H9 (cell line): ENCODE measurements around the gene CAVIN2. TPM values are rescaled to one million over a fixed set of nuclear protein-coding genes. Genes with fewer than 3 reads are reported as not detected.

Experiments
- DNase-seq: peaks from one replicate; pipeline ENCODE4 v3.0.0-alpha.2; 2017
- H2AFZ ChIP-seq: one replicate; pipeline ENCODE4 v1.6.1; 2013; ENCODE audit warnings: mild to moderate bottlenecking, low read length, control low read depth, moderate library complexity
- H2AK5ac ChIP-seq: 2 replicates; pipeline ENCODE4 v1.6.1; 2013; ENCODE audit warnings: low read length, control low read depth, mixed read lengths; ENCODE audit not compliant: insufficient read length
- H2BK120ac ChIP-seq: one replicate; pipeline ENCODE4 v1.6.1; 2013; ENCODE audit warnings: low read depth, mild to moderate bottlenecking, low read length, control low read depth, inconsistent platforms; ENCODE audit not compliant: poor library complexity, severe bottlenecking
- H2BK12ac ChIP-seq: 2 replicates; pipeline ENCODE4 v1.6.1; 2013; ENCODE audit warnings: low read length, control low read depth, mixed read lengths, low read depth; ENCODE audit not compliant: insufficient read length
- H2BK15ac ChIP-seq: 2 replicates; pipeline ENCODE4 v1.6.1; 2013; ENCODE audit warnings: low read depth, low read length, control low read depth
- H2BK20ac ChIP-seq: one replicate; pipeline ENCODE4 v1.6.1; 2013; ENCODE audit warnings: low read depth, mild to moderate bottlenecking, low read length, control low read depth, inconsistent platforms; ENCODE audit not compliant: poor library complexity, severe bottlenecking
- H2BK5ac ChIP-seq: 2 replicates; pipeline ENCODE4 v1.6.1; 2013; ENCODE audit warnings: low read length, control low read depth, mixed read lengths; ENCODE audit not compliant: insufficient read length
- H3K14ac ChIP-seq: 2 replicates; pipeline ENCODE4 v1.6.1; 2013; ENCODE audit warnings: low read length, control low read depth; ENCODE audit not compliant: insufficient read depth
- H3K18ac ChIP-seq: 2 replicates; pipeline ENCODE4 v1.6.1; 2013; ENCODE audit warnings: low read depth, mild to moderate bottlenecking, mixed read lengths, low read length, control low read depth; ENCODE audit not compliant: insufficient read length
- H3K23ac ChIP-seq: 2 replicates; pipeline ENCODE4 v1.6.1; 2013; ENCODE audit warnings: low read length, control low read depth, mixed read lengths, low read depth; ENCODE audit not compliant: insufficient read length
- H3K23me2 ChIP-seq: 2 replicates; pipeline ENCODE4 v1.6.1; 2013; ENCODE audit warnings: low read depth, mild to moderate bottlenecking, mixed read lengths, low read length, control low read depth; ENCODE audit not compliant: insufficient read length, poor library complexity, severe bottlenecking
- H3K27ac ChIP-seq: 2 replicates; pipeline ENCODE4 v1.5.1; 2013; ENCODE audit warnings: low read length, control low read depth, mixed read lengths, low read depth; ENCODE audit not compliant: insufficient read length
- H3K27me3 ChIP-seq: 2 replicates; pipeline ENCODE4 v1.6.1; 2013; ENCODE audit warnings: low read length, control low read depth, inconsistent platforms; ENCODE audit not compliant: insufficient read depth
- H3K4ac ChIP-seq: 2 replicates; pipeline ENCODE4 v1.6.1; 2013; ENCODE audit warnings: low read depth, mild to moderate bottlenecking, control low read depth, inconsistent platforms, low read length, moderate library complexity
- H3K4me1 ChIP-seq: 2 replicates; pipeline ENCODE4 v1.6.1; 2013; ENCODE audit warnings: low read length, control low read depth, inconsistent platforms; ENCODE audit not compliant: insufficient read depth
- H3K4me2 ChIP-seq: 2 replicates; pipeline ENCODE4 v1.6.1; 2013; ENCODE audit warnings: low read length, control low read depth, mixed read lengths; ENCODE audit not compliant: insufficient read length, insufficient read depth
- H3K56ac ChIP-seq: 2 replicates; pipeline ENCODE4 v1.6.1; 2013; ENCODE audit warnings: low read depth, mild to moderate bottlenecking, mixed read lengths, low read length, control low read depth; ENCODE audit not compliant: insufficient read length
- H3K79me1 ChIP-seq: 2 replicates; pipeline ENCODE4 v1.6.1; 2013; ENCODE audit warnings: low read depth, mild to moderate bottlenecking, moderate library complexity, low read length, control low read depth, inconsistent platforms; ENCODE audit not compliant: insufficient read depth, poor library complexity, severe bottlenecking
- H3K79me2 ChIP-seq: 2 replicates; pipeline ENCODE4 v1.6.1; 2013; ENCODE audit warnings: low read length, control low read depth, inconsistent platforms; ENCODE audit not compliant: insufficient read depth
- H3K9ac ChIP-seq: 2 replicates; pipeline ENCODE4 v1.6.1; 2013; ENCODE audit warnings: low read length, control low read depth, mixed read lengths; ENCODE audit not compliant: insufficient read length; ENCODE audit errors: extremely low read depth
- H3K9me3 ChIP-seq: one replicate; pipeline ENCODE4 v1.6.1; 2013; ENCODE audit warnings: low read depth, low read length, inconsistent platforms; ENCODE audit not compliant: control insufficient read depth
- H3T11ph ChIP-seq: one replicate; pipeline ENCODE4 v1.6.1; 2013; ENCODE audit warnings: mild to moderate bottlenecking, low read length, control low read depth, inconsistent platforms
- H4K20me1 ChIP-seq: one replicate; pipeline ENCODE4 v1.6.1; 2013; ENCODE audit not compliant: control insufficient read depth, insufficient read length, insufficient read depth
- H4K5ac ChIP-seq: 2 replicates; pipeline ENCODE4 v1.6.1; 2013; ENCODE audit warnings: low read depth, mild to moderate bottlenecking, mixed read lengths, low read length, control low read depth; ENCODE audit not compliant: insufficient read length
- H4K8ac ChIP-seq: replicated peaks from 2 replicates; pipeline ENCODE4 v1.6.1; 2013; ENCODE audit warnings: low read length, control low read depth, mixed read lengths, low read depth; ENCODE audit not compliant: insufficient read length
- H4K91ac ChIP-seq: 2 replicates; pipeline ENCODE4 v1.6.1; 2013; ENCODE audit warnings: low read depth, mild to moderate bottlenecking, moderate library complexity, mixed read lengths, low read length, control low read depth; ENCODE audit not compliant: insufficient read length
- H3K27ac Mint-ChIP-seq, 3 experiments: 2 replicates in 2 of 3; 3 replicates in 1 of 3; pipeline ENCODE4 v1.8.0; 2020 to 2021; ENCODE audit warnings: mixed read lengths in 3 of 3, mild to moderate bottlenecking in 1 of 3, moderate library complexity in 1 of 3
- H3K27me3 Mint-ChIP-seq: 2 replicates; pipeline ENCODE4 v1.8.0; 2021; ENCODE audit warnings: low read depth, mild to moderate bottlenecking, moderate library complexity, mixed read lengths
- H3K36me3 Mint-ChIP-seq, 3 experiments: 2 replicates in 2 of 3; 3 replicates in 1 of 3; pipeline ENCODE4 v1.8.0; 2020 to 2021; ENCODE audit warnings: low read depth in 3 of 3, mixed read lengths in 3 of 3; ENCODE audit not compliant: insufficient read depth in 1 of 3
- H3K4me1 Mint-ChIP-seq, 2 experiments: 2 replicates each; pipeline ENCODE4 v1.8.0; 2020; ENCODE audit warnings: mixed read lengths in 2 of 2
- H3K4me3 Mint-ChIP-seq, 2 experiments: 2 replicates in 1 of 2; 3 replicates in 1 of 2; pipeline ENCODE4 v1.8.0; 2020 to 2021; ENCODE audit warnings: mild to moderate bottlenecking in 2 of 2, mixed read lengths in 2 of 2, moderate library complexity in 1 of 2
- H3K9me3 Mint-ChIP-seq, 2 experiments: 2 replicates in 1 of 2; 3 replicates in 1 of 2; pipeline ENCODE4 v1.8.0; 2020; ENCODE audit warnings: mild to moderate bottlenecking in 2 of 2, mixed read lengths in 2 of 2, moderate library complexity in 1 of 2
- CTCF ChIP-seq: fragments of 200-600 bp; sonication (generic); conservative IDR thresholded peaks from 3 replicates; pipeline ENCODE4 v1.8.0; 2021; ENCODE audit warnings: antibody characterized with exemption, mild to moderate bottlenecking
- WGBS: extraction: QIAGEN DNeasy Blood & Tissue Kit; methylation state at CpG from one replicate; pipeline ENCODE4 v1.1.7; 2013; ENCODE audit warnings: missing lambda C conversion rate, low lambda C conversion rate, mixed read lengths; ENCODE audit not compliant: insufficient read length; ENCODE audit errors: extremely low coverage; 5-methylcytosine and 5-hydroxymethylcytosine counted together
- total RNA-seq: library from RNA; stranded (reverse); gene quantifications from 2 replicates; pipeline ENCODE4 v1.2.1, GENCODE V29; 2021

Gene CAVIN2
- total RNA-seq, 1 experiment from 2014 or later = not detected

GRCh38 chr2:191885650-191886049 lies 38.8 kb upstream of the CAVIN2 start:
- Histone ChIP-seq H2BK120ac (no peak overlapping the region), H2BK5ac (no peak overlapping the region), H4K8ac (no peak overlapping the region), H3K4me1 (no peaks in the 10 kb centered on the region), H2BK12ac (no peak overlapping the region), H3K27ac (no peak overlapping the region), H3K79me2 (no peaks in the 10 kb centered on the region), H3K23ac (no peak overlapping the region), H3K23me2 (no peaks in the 10 kb centered on the region), H3K9ac (no peak overlapping the region), H3K9me3 (no peaks in the 10 kb centered on the region), H2BK15ac (no peak overlapping the region), H3K4ac (no peak overlapping the region), H2AK5ac (no peak overlapping the region), H4K91ac (no peak overlapping the region), H3K79me1 (no peaks in the 10 kb centered on the region), H2BK20ac (no peak overlapping the region), H3K14ac (no peak overlapping the region), H4K5ac (no peak overlapping the region), H4K20me1 (no peaks in the 10 kb centered on the region), H3K4me2 (no peak overlapping the region), H3K18ac (no peak overlapping the region), H3K27me3 (no peaks in the 10 kb centered on the region), H3T11ph (no peak overlapping the region), H3K56ac (no peak overlapping the region), H2AFZ (no peak overlapping the region)
- no peaks in the 10 kb centered on the region for H3K27me3 Mint-ChIP-seq
- no peak overlapping the region for H3K4me3 Mint-ChIP-seq
- no peak for DNase-seq
- H3K4me1 Mint-ChIP-seq = no peaks in the 10 kb centered on the region
- no peak for TF ChIP-seq CTCF
- H3K36me3 Mint-ChIP-seq = peaks cover 0 to 3% (median 0%) of the 10 kb centered on the region in 3 experiments; a peak in 5 of 7 replicates
- H3K27ac Mint-ChIP-seq = peak overlapping the region in 2 of 3 experiments; percentile 34 to 69; a peak in 2 of 7 replicates
- no peaks in the 10 kb centered on the region for H3K9me3 Mint-ChIP-seq
- no CpG with 5 or more reads among the region's 6 CpGs for WGBS
